Measurements from ENCODE around the gene MFSD1.

- TF ChIP-seq POLR2A (IDR thresholded peaks at IDR 0.05) (no peak), CTCF (IDR thresholded peaks at IDR 0.05) (no peak), POLR2AphosphoS5 (IDR thresholded peaks at IDR 0.05) (no peak)
Measured at GRCh38 chr3:158823426-158823825, 21.6 kb downstream of the MFSD1 start.
